HepG2 (cell line): ENCODE measurements around the gene NAPB. TPM values are rescaled to one million over a fixed set of nuclear protein-coding genes. Genes with fewer than 3 reads are reported as not detected.

Experiments
- ATAC-seq: fragments of 200-7000 bp; cut with Tn5 transposase; 3 replicates; pipeline ENCODE4 v1.9.1; 2020; ENCODE audit warnings: mild to moderate bottlenecking, moderate library complexity
- BruUV-seq: library from RNA; stranded (reverse); fragments of 400-500 nt; replicated peaks from 2 replicates; lab custom pipeline; 2021; lab: Mats Ljungman, UMichigan
- CTCF ChIA-PET: fragments of 300-600 bp; formaldehyde crosslinking; extraction: SDS; loops from one replicate; lab custom pipeline; 2021; ENCODE audit warnings: low total read pairs, inconsistent platforms, low intra/inter-chr PET ratio; lab: Yijun Ruan, JAX
- POLR2A ChIA-PET: fragments of 350-600 bp; sonication (Branson Sonifier 250); formaldehyde crosslinking; loops from one replicate; lab custom pipeline; 2020; ENCODE audit warnings: antibody characterized with exemption, inconsistent platforms; lab: Yijun Ruan, JAX
- DNase-seq: peaks from one replicate; pipeline ENCODE4 v3.0.0-alpha.2; 2015; ENCODE audit warnings: low spot score
- FAIRE-seq: peaks from 3 replicates; lab custom pipeline; 2011; peaks lifted over from hg19 to GRCh38; lab: Jason Lieb, UNC
- H2AFZ ChIP-seq: one replicate; pipeline ENCODE4 v1.6.1; 2011; ENCODE audit warnings: low read length, inconsistent platforms
- H3K27ac ChIP-seq: fragments of 300-600 bp; 3 replicates; pipeline ENCODE4 v1.8.0; 2011; ENCODE audit warnings: mixed run types, mild to moderate bottlenecking, mixed read lengths, low read length, inconsistent platforms; ENCODE audit not compliant: insufficient read depth; ENCODE audit errors: extremely low read length
- H3K27me3 ChIP-seq, 2 experiments: fragments of 200-600 bp in 1 of 2; 2 replicates in 1 of 2; 3 replicates in 1 of 2; pipeline versions ENCODE4 v1.6.0 to v1.8.0; 2011; ENCODE audit warnings: low read length in 2 of 2, mild to moderate bottlenecking in 2 of 2, moderate library complexity in 2 of 2, inconsistent platforms in 1 of 2; ENCODE audit not compliant: insufficient read depth in 2 of 2, control insufficient read depth in 1 of 2
- H3K36me3 ChIP-seq, 2 experiments: fragments of 200-600 bp in 1 of 2; replicated peaks in 1 of 2; 2 replicates in 1 of 2; 3 replicates in 1 of 2; pipeline versions ENCODE4 v1.5.1 to v1.8.0; 2011; ENCODE audit warnings: low read length in 2 of 2, inconsistent platforms in 1 of 2; ENCODE audit not compliant: insufficient read depth in 2 of 2, control insufficient read depth in 1 of 2
- H3K4me1 ChIP-seq: 2 replicates; pipeline ENCODE4 v1.5.1; 2012; ENCODE audit warnings: low read length, inconsistent platforms; ENCODE audit not compliant: insufficient read depth
- H3K4me2 ChIP-seq: 2 replicates; pipeline ENCODE4 v1.6.0; 2011; ENCODE audit warnings: low read depth, low read length, inconsistent platforms
- H3K4me3 ChIP-seq, 3 experiments: fragments of 200-600 bp in 1 of 3; sonication (generic), shearing (Covaris generic) in 1 of 3; replicated peaks in 1 of 3; 2 replicates each; pipeline ENCODE4 v1.5.1; 2011 to 2016; ENCODE audit warnings: low read length in 3 of 3, inconsistent platforms in 2 of 3, low read depth in 2 of 3, mild to moderate bottlenecking in 2 of 3, control low read depth in 1 of 3, mixed read lengths in 1 of 3; ENCODE audit not compliant: insufficient read depth in 1 of 3
- H3K79me2 ChIP-seq: one replicate; pipeline ENCODE4 v1.6.1; 2011; ENCODE audit warnings: low read length, inconsistent platforms; ENCODE audit not compliant: insufficient read depth
- H3K9ac ChIP-seq: 2 replicates; pipeline ENCODE4 v1.6.0; 2011; ENCODE audit warnings: mild to moderate bottlenecking, low read depth, low read length, inconsistent platforms; ENCODE audit not compliant: insufficient read depth
- H3K9me3 ChIP-seq: 2 replicates; pipeline ENCODE4 v1.5.1; 2012; ENCODE audit warnings: mild to moderate bottlenecking, low read length
- H4K20me1 ChIP-seq: 2 replicates; pipeline ENCODE4 v1.6.0; 2011; ENCODE audit warnings: inconsistent platforms, mild to moderate bottlenecking, low read length, moderate library complexity; ENCODE audit not compliant: insufficient read depth
- AGO2 ChIP-seq: fragments of 200-400 bp; formaldehyde crosslinking; optimal IDR thresholded peaks from 2 replicates; pipeline ENCODE3; 2017; ENCODE audit warnings: mild to moderate bottlenecking, low read depth, low read length, moderate library complexity
- ATF1 ChIP-seq: IDR thresholded peaks from 2 replicates; pipeline ENCODE4 v1.6.1; 2016; ENCODE audit warnings: mild to moderate bottlenecking, control low read depth
- GTF2F1 ChIP-seq: fragments of 150-350 bp; IDR thresholded peaks from 2 replicates; pipeline ENCODE4 v1.6.1; 2014; ENCODE audit warnings: low read length
- MTF2 ChIP-seq: sonication (generic); formaldehyde crosslinking; IDR thresholded peaks from 2 replicates; pipeline ENCODE4 v1.5.0; 2020; ENCODE audit warnings: missing genetic modification reagents, borderline replicate concordance
- NFIB ChIP-seq: sonication (generic); formaldehyde crosslinking; IDR thresholded peaks from 2 replicates; pipeline ENCODE4 v1.9.0; 2021; ENCODE audit warnings: missing genetic modification reagents, mild to moderate bottlenecking, borderline replicate concordance
- POLR2A ChIP-seq, 2 experiments: IDR thresholded peaks; 2 replicates each; pipeline ENCODE4 v1.6.1; 2011; ENCODE audit warnings: low read depth in 2 of 2, low read length in 2 of 2, mild to moderate bottlenecking in 1 of 2, moderate library complexity in 1 of 2; ENCODE audit not compliant: insufficient read depth in 1 of 2
- POLR2G ChIP-seq: fragments of 200-400 bp; formaldehyde crosslinking; IDR thresholded peaks from 2 replicates; pipeline ENCODE4 v1.6.1; 2018; ENCODE audit warnings: mild to moderate bottlenecking, low read depth, low read length, moderate library complexity
- RBFOX2 ChIP-seq: fragments of 200-400 bp; formaldehyde crosslinking; IDR thresholded peaks from 2 replicates; pipeline ENCODE4 v1.6.1; 2017; ENCODE audit warnings: low read depth, mild to moderate bottlenecking, low read length
- RBM22 ChIP-seq: fragments of 200-400 bp; formaldehyde crosslinking; optimal IDR thresholded peaks from 2 replicates; pipeline ENCODE3; 2017; ENCODE audit warnings: mild to moderate bottlenecking, low read length, moderate library complexity
- SSRP1 ChIP-seq: IDR thresholded peaks from 2 replicates; pipeline ENCODE4 v1.6.1; 2016; ENCODE audit warnings: control low read depth
- ZBTB38 ChIP-seq: sonication (generic); formaldehyde crosslinking; IDR thresholded peaks from 2 replicates; pipeline ENCODE4 v1.5.1; 2020; ENCODE audit warnings: mild to moderate bottlenecking, missing genetic modification reagents
- ZNF296 ChIP-seq: sonication (generic); formaldehyde crosslinking; conservative IDR thresholded peaks from 2 replicates; pipeline ENCODE4 v1.5.0; 2020; ENCODE audit warnings: mild to moderate bottlenecking, missing genetic modification reagents
- ZNF354B ChIP-seq: sonication (generic); formaldehyde crosslinking; IDR thresholded peaks from 2 replicates; pipeline ENCODE4 v1.8.0; 2022; ENCODE audit warnings: mild to moderate bottlenecking, missing genetic modification reagents
- ZNF460 ChIP-seq: sonication (generic); formaldehyde crosslinking; IDR thresholded peaks from 2 replicates; pipeline ENCODE4 v1.5.1; 2020; ENCODE audit warnings: missing genetic modification reagents, mild to moderate bottlenecking, borderline replicate concordance
- ZNF747 ChIP-seq: sonication (generic); formaldehyde crosslinking; IDR thresholded peaks from 2 replicates; pipeline ENCODE4 v1.8.1; 2023; ENCODE audit warnings: missing genetic modification reagents, mild to moderate bottlenecking, borderline replicate concordance
- WGBS: methylation state at CpG from one replicate; pipeline ENCODE4 v1.1.6; 2017; ENCODE audit warnings: low lambda C conversion rate; 5-methylcytosine and 5-hydroxymethylcytosine counted together
- in situ Hi-C: cut with HindIII; loops from 2 replicates; pipeline ENCODE4 v1.10.0; 2017; ENCODE audit warnings: low pct_unique_long_range_greater_than_20kb; ENCODE audit not compliant: extremely low pct_ligation_motif_present
- intact Hi-C: fragments of 100-400 bp; cut with micrococcal nuclease; formaldehyde crosslinking; loops from one replicate; pipeline ENCODE4 v1.10.0; 2022; ENCODE audit not compliant: unreplicated experiment
- polyA plus RNA-seq, 8 experiments: library from polyadenylated mRNA; depleted of rRNA in 3 of 8; stranded (reverse) in 7 of 8; unstranded in 1 of 8; fragments of >200 nt; fragmentation: Illumina TruSeq in 4 of 8; extraction: Trizol in 4 of 8; gene quantifications; 2 replicates each; pipeline versions ENCODE4 v1.2.1 to v1.2.3, GENCODE V29; 2011 to 2016; ENCODE audit warnings: low read depth in 4 of 8, missing spikeins in 1 of 8, mixed read lengths in 1 of 8; ENCODE audit not compliant: insufficient read depth in 1 of 8
- total RNA-seq, 5 experiments: library from RNA; depleted of rRNA; stranded (reverse); fragments of >200 nt; fragmentation: Illumina TruSeq; extraction: Trizol; gene quantifications; 2 replicates each; pipeline ENCODE4 v1.2.3, GENCODE V29; 2016; ENCODE audit warnings: low read depth in 1 of 5

Gene NAPB
- total and polyA plus RNA-seq, 2 of the 13 experiments (the other 11 are each of a cell fraction or from before 2014, with no cell fraction given): 15.2 to 16.1 TPM

DNA sequence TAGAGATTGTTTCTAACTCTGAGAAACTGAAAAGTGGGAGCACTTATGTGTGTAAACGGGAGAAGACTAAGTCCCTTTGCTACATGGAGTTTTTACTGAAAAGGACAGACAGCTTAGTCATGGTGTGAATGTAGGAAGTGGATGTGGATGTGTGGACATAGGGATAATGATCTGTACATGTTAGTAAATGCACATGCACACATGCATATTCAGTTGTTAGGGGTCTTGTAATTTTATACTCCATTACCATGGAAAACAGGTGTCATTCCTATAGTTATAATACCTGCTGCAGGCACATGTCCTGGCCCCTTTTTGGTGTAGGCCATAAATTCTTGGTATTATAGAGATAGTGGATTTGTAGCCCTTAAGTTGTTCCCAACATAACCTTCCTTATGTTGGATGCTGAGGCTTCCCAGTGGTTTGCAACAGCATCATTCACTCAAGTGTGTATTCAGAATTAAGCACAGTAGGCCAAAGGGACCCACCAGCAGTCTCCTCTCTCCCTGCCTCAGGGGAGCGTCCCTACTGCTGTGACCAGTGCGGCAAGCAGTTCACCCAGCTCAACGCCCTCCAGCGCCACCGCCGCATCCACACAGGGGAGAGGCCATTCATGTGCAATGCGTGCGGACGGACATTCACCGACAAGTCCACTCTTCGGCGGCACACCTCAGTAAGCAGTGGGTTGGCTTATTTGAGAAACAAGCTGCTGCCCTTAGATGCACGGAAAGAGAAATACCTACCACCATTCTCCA, 52.0 kb downstream of the NAPB start:
- intact Hi-C loops: no loop called here
- Histone ChIP-seq H3K27me3 (no peaks in the 10 kb centered on the region), H2AFZ (no peak overlapping the region), H3K9ac (no peak overlapping the region)
- BruUV-seq: no TSS peak
- CTCF ChIA-PET: no interaction called here
- ATAC-seq: no peak
- no peak for DNase-seq
- TF ChIP-seq POLR2A (IDR thresholded peaks at IDR 0.05; ENCODE audit: insufficient read depth in 1 of 2, low read depth in 2 of 2, low read length in 2 of 2) (peak in 1 of 2 experiments; percentile 23; a peak in 2 of 4 replicates), GTF2F1 (no peak), POLR2G (0 out of 2 replicates have a peak, but pooled peaks have one; percentile 4), MTF2 (CRISPR knock-in tag) (no peak), AGO2 (peak; percentile 73), ATF1 (CRISPR knock-in tag) (0 out of 2 replicates have a peak, but pooled peaks have one; percentile 19), ZNF296 (CRISPR knock-in tag) (no peak), SSRP1 (CRISPR knock-in tag) (peak; percentile 79), RBM22 (peak; percentile 78), ZNF747 (CRISPR knock-in tag) (no peak), NFIB (CRISPR knock-in tag) (no peak), RBFOX2 (peak; percentile 37; the same call in 1 of the 2 replicates), ZBTB38 (peak; percentile 58), ZNF354B (CRISPR knock-in tag) (no peak), ZNF460 (CRISPR knock-in tag) (no peak)
- TF ChIP-seq, all 625 proteins: peak for 8
- Histone ChIP-seq H3K27ac (no peak overlapping the region), H4K20me1 (0 out of 2 replicates have a peak, but pooled peaks cover 4% of the 10 kb centered on the region), H3K4me2 (no peak overlapping the region), H3K9me3 (no peaks in the 10 kb centered on the region), H3K4me3 (no peak overlapping the region), H3K4me1 (peaks cover 36% of the 10 kb centered on the region), H3K79me2 (peaks cover 40% of the 10 kb centered on the region), H3K36me3 (peaks cover 42 to 77% of the 10 kb centered on the region in 2 experiments)
- over 99% methylated on average over 14 of the region's 14 CpGs for WGBS
- POLR2A ChIA-PET: interaction anchor here (1.4 kb wide), 1 partner anchor 19 kb away, joined by 3 read pairs; the partner anchor contains the start of gene NXT1
- in situ Hi-C loops: no loop called here
- peak; percentile 8 for FAIRE-seq
